H1 (cell line): ENCODE measurements around the gene RHBDF2. TPM values are rescaled to one million over a fixed set of nuclear protein-coding genes. Genes with fewer than 3 reads are reported as not detected.

Source experiments
- CTCF ChIA-PET: fragments of 300-600 bp; sonication (Branson Sonifier 250); formaldehyde crosslinking; loops from one replicate; lab custom pipeline; 2021; ENCODE audit not compliant: partially characterized antibody; lab: Charles Lee
- POLR2A ChIA-PET: fragments of 300-600 bp; sonication (Branson Sonifier 250); formaldehyde crosslinking; loops from one replicate; lab custom pipeline; 2021; ENCODE audit warnings: inconsistent platforms; ENCODE audit not compliant: partially characterized antibody; lab: Charles Lee
- DNase-seq, 2 experiments: peaks; one replicate each; pipeline versions ENCODE4 v3.0.0 to v3.0.0-alpha.2; 2010 to 2022; ENCODE audit warnings: low spot score in 2 of 2, low read depth in 1 of 2, mixed read lengths in 1 of 2
- FAIRE-seq: peaks from 2 replicates; lab custom pipeline; 2011; peaks lifted over from hg19 to GRCh38; lab: Jason Lieb, UNC
- H2AFZ ChIP-seq: 2 replicates; pipeline ENCODE4 v1.8.1; 2012; ENCODE audit warnings: low read length, inconsistent platforms
- H2AK5ac ChIP-seq: 2 replicates; pipeline ENCODE4 v1.6.1; 2013; ENCODE audit warnings: low read depth, low read length
- H2BK120ac ChIP-seq: replicated peaks from 2 replicates; pipeline ENCODE3; 2013; ENCODE audit warnings: low read depth, low read length, inconsistent platforms
- H2BK12ac ChIP-seq: 2 replicates; pipeline ENCODE4 v1.6.1; 2013; ENCODE audit warnings: low read depth, low read length
- H2BK15ac ChIP-seq: 2 replicates; pipeline ENCODE4 v1.6.1; 2013; ENCODE audit warnings: low read length
- H2BK20ac ChIP-seq: 2 replicates; pipeline ENCODE4 v1.6.1; 2013; ENCODE audit warnings: low read length
- H2BK5ac ChIP-seq: 2 replicates; pipeline ENCODE4 v1.6.1; 2013; ENCODE audit warnings: low read depth, low read length
- H3K14ac ChIP-seq: 2 replicates; pipeline ENCODE4 v1.6.1; 2013; ENCODE audit warnings: inconsistent platforms; ENCODE audit not compliant: insufficient read length
- H3K18ac ChIP-seq: 2 replicates; pipeline ENCODE4 v1.6.1; 2013; ENCODE audit warnings: low read length; ENCODE audit errors: extremely low read depth
- H3K23ac ChIP-seq: 2 replicates; pipeline ENCODE4 v1.6.1; 2013; ENCODE audit warnings: inconsistent platforms; ENCODE audit not compliant: insufficient read length
- H3K23me2 ChIP-seq: 2 replicates; pipeline ENCODE4 v1.6.1; 2013; ENCODE audit warnings: low read depth, low read length
- H3K27ac ChIP-seq: 2 replicates; pipeline ENCODE4 v1.6.1; 2011; ENCODE audit warnings: low read depth, low read length, inconsistent platforms
- H3K27me3 ChIP-seq, 4 experiments: replicated peaks in 1 of 4; 1 replicate in 1 of 4; 2 replicates in 3 of 4; pipeline versions ENCODE4 v1.6.1 to v1.8.1; 2011 to 2013; ENCODE audit warnings: low read length in 3 of 4, mild to moderate bottlenecking in 3 of 4, inconsistent platforms in 2 of 4, mixed read lengths in 2 of 4, moderate library complexity in 1 of 4; ENCODE audit not compliant: control insufficient read depth in 3 of 4, insufficient read depth in 3 of 4; ENCODE audit errors: extremely low read depth in 1 of 4
- H3K36me3 ChIP-seq, 4 experiments: 2 replicates each; pipeline versions ENCODE4 v1.6.1 to v1.8.1; 2011 to 2013; ENCODE audit warnings: mild to moderate bottlenecking in 4 of 4, low read length in 3 of 4, moderate library complexity in 2 of 4, control low read depth in 1 of 4, inconsistent platforms in 1 of 4; ENCODE audit not compliant: insufficient read depth in 4 of 4, control insufficient read depth in 2 of 4
- H3K4ac ChIP-seq: replicated peaks from 2 replicates; pipeline ENCODE3; 2013; ENCODE audit warnings: low read length, low read depth, mixed read lengths, inconsistent platforms; ENCODE audit not compliant: insufficient read length
- H3K4me1 ChIP-seq, 4 experiments: replicated peaks in 1 of 4; 1 replicate in 1 of 4; 2 replicates in 3 of 4; pipeline versions ENCODE4 v1.6.1 to v1.8.1; 2011 to 2013; ENCODE audit warnings: low read length in 3 of 4, inconsistent platforms in 2 of 4, mixed read lengths in 1 of 4; ENCODE audit not compliant: insufficient read depth in 4 of 4, control insufficient read depth in 3 of 4
- H3K4me2 ChIP-seq, 2 experiments: 2 replicates each; pipeline versions ENCODE4 v1.6.1 to v1.8.1; 2011 to 2013; ENCODE audit warnings: low read depth in 2 of 2, low read length in 2 of 2, control low read depth in 1 of 2, inconsistent platforms in 1 of 2, mild to moderate bottlenecking in 1 of 2; ENCODE audit not compliant: insufficient read depth in 1 of 2
- H3K4me3 ChIP-seq, 4 experiments: fragments of 200-600, 300-600 bp in 1 of 4; sonication (generic), shearing (Covaris generic), sonication (Bioruptor Twin) in 1 of 4; 2 replicates each; pipeline versions ENCODE4 v1.5.1 to v1.8.1; 2011 to 2016; ENCODE audit warnings: low read length in 4 of 4, low read depth in 3 of 4, control low read depth in 2 of 4, inconsistent platforms in 2 of 4, mild to moderate bottlenecking in 2 of 4, mixed read lengths in 1 of 4, moderate library complexity in 1 of 4; ENCODE audit not compliant: insufficient read depth in 2 of 4; ENCODE audit errors: extremely low read depth in 1 of 4
- H3K56ac ChIP-seq: replicated peaks from 2 replicates; pipeline ENCODE3; 2013; ENCODE audit warnings: low read depth, mild to moderate bottlenecking, mixed read lengths, low read length, inconsistent platforms; ENCODE audit not compliant: insufficient read length
- H3K79me1 ChIP-seq: 2 replicates; pipeline ENCODE4 v1.6.1; 2013; ENCODE audit warnings: low read depth, low read length, control low read depth
- H3K79me2 ChIP-seq, 2 experiments: 2 replicates each; pipeline versions ENCODE4 v1.6.1 to v1.8.1; 2012 to 2013; ENCODE audit warnings: low read length in 2 of 2, mild to moderate bottlenecking in 2 of 2, inconsistent platforms in 1 of 2; ENCODE audit not compliant: insufficient read depth in 2 of 2, control insufficient read depth in 1 of 2
- H3K9ac ChIP-seq, 4 experiments: replicated peaks in 1 of 4; 1 replicate in 1 of 4; 2 replicates in 3 of 4; pipeline versions ENCODE4 v1.6.1 to v1.8.1; 2011 to 2013; ENCODE audit warnings: low read depth in 3 of 4, low read length in 3 of 4, control low read depth in 2 of 4, mild to moderate bottlenecking in 2 of 4, moderate library complexity in 2 of 4, inconsistent platforms in 1 of 4; ENCODE audit errors: extremely low read depth in 1 of 4
- H3K9me3 ChIP-seq, 2 experiments: 2 replicates each; pipeline versions ENCODE4 v1.6.1 to v1.8.1; 2012 to 2013; ENCODE audit warnings: mild to moderate bottlenecking in 2 of 2, moderate library complexity in 2 of 2, control low read depth in 1 of 2, inconsistent platforms in 1 of 2, low read depth in 1 of 2, low read length in 1 of 2, mixed read lengths in 1 of 2; ENCODE audit not compliant: insufficient read depth in 2 of 2
- H4K20me1 ChIP-seq, 2 experiments: replicated peaks in 1 of 2; 2 replicates each; pipeline versions ENCODE3 to v1.8.1; 2011 to 2013; ENCODE audit warnings: inconsistent platforms in 2 of 2, low read length in 2 of 2, mild to moderate bottlenecking in 1 of 2; ENCODE audit not compliant: insufficient read depth in 2 of 2, control insufficient read depth in 1 of 2
- H4K5ac ChIP-seq: 2 replicates; pipeline ENCODE4 v1.6.1; 2013; ENCODE audit warnings: low read length, low read depth, mixed read lengths, inconsistent platforms; ENCODE audit not compliant: insufficient read length
- H4K8ac ChIP-seq: 2 replicates; pipeline ENCODE4 v1.8.0; 2013; ENCODE audit warnings: mild to moderate bottlenecking, moderate library complexity, low read length, inconsistent platforms; ENCODE audit not compliant: insufficient read depth; ENCODE audit errors: extremely low read depth
- H4K91ac ChIP-seq: replicated peaks from 2 replicates; pipeline ENCODE3; 2013; ENCODE audit warnings: low read length, mixed read lengths, inconsistent platforms; ENCODE audit not compliant: insufficient read length
- BACH1 ChIP-seq: IDR thresholded peaks from 2 replicates; pipeline ENCODE4 v1.6.1; 2012; ENCODE audit warnings: low read length, improper control_type of control experiment
- whole genome bisulfite sequencing, 2 experiments: shearing (Covaris generic) in 1 of 2; methylation state at CpG; one replicate each; pipeline versions ENCODE4 v1.1.6 to v1.1.7; 2013 to 2015; ENCODE audit warnings: low lambda C conversion rate in 2 of 2, mixed read lengths in 2 of 2, inconsistent platforms in 1 of 2, low coverage in 1 of 2, missing lambda C conversion rate in 1 of 2; ENCODE audit not compliant: insufficient replicate concordance in 2 of 2, insufficient coverage in 1 of 2, insufficient read length in 1 of 2; ENCODE audit errors: extremely low coverage in 1 of 2, missing lambda C conversion rate in 1 of 2; 5-methylcytosine and 5-hydroxymethylcytosine counted together
- polyA plus RNA-seq, 7 experiments: library from polyadenylated mRNA; depleted of rRNA in 3 of 7; stranded (reverse) in 5 of 7; unstranded in 2 of 7; fragments of >200 nt in 5 of 7; fragments of 200-250 nt in 2 of 7; gene quantifications; 1 replicate in 5 of 7; 2 replicates in 1 of 7; 4 replicates in 1 of 7; pipeline versions ENCODE4 v1.2.1 to v1.2.3, GENCODE V29; 2011 to 2013; ENCODE audit warnings: missing spikeins in 2 of 7, mixed read lengths in 2 of 7
- total RNA-seq: library from RNA; stranded (reverse); fragmentation: NEBNext Ultra II Directional; extraction: Animal tissue kit (Norgen Biotek cat#: 25700); gene quantifications from 2 replicates; pipeline ENCODE4 v1.2.1, GENCODE V29; 2021

The RHBDF2 gene
- total and polyA plus RNA-seq, 2 of the 8 experiments (the other 6 are each of a cell fraction or from before 2014, with no cell fraction given) = 21.2 to 25.9 TPM

DNA sequence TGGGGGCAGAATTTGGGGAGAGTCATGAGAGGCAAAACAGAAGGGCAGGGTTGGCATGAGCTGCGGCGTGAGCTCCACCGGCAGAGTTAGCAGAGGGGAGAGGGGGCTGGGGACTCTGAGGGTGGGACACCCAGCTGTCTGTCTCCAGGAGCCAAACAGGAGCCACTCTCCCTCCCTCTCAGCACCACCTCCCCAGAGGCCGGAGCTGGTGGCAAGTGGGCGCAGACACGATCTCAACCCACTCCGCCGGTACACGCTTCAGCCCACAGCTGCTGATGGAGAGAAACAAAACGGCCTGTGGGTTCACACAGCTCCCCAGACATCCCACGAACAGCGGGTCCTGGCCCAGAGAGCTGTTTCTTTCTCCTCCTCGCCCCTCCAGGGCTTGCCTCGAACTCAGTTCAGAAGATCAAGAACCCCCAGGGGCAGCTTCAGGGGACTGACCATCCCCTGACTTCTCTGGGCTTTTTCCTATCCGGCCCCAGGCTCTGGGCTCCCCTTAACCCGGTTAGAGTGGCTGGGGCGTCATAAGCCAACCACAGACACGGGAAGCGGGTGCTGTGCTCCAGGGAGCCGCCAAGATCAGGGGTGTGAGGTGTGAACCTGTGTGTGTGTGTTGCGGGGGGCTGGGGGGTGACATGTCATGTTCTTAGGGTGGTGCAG is 7.6 kb downstream of the RHBDF2 start:
- Histone ChIP-seq H3K79me2 (no peaks in the 10 kb centered on the region; a peak in 1 of 4 replicates), H4K20me1 (peaks cover 7 to 22% of the 10 kb centered on the region in 2 experiments), H3K23me2 (no peaks in the 10 kb centered on the region; the same call in 1 of the 2 replicates), H3K79me1 (peaks cover 9% of the 10 kb centered on the region), H3K4me1 (peaks cover 8 to 33% (median 25%) of the 10 kb centered on the region in 4 experiments), H2BK12ac (peak overlapping the region; percentile 17; the same call in 1 of the 2 replicates), H3K27me3 (no peaks in the 10 kb centered on the region), H2AK5ac (no peak overlapping the region), H3K4ac (no peak overlapping the region), H3K27ac (no peak overlapping the region), H2AFZ (no peak overlapping the region), H3K4me3 (no peak overlapping the region), H3K14ac (no peak overlapping the region), H4K5ac (no peak overlapping the region), H2BK5ac (0 out of 2 replicates have a peak overlapping the region, but pooled peaks have one; percentile 66), H3K56ac (no peak overlapping the region), H3K9me3 (no peaks in the 10 kb centered on the region), H3K9ac (no peak overlapping the region; a peak in 1 of 7 replicates), H3K23ac (no peak overlapping the region), H4K8ac (no peak overlapping the region), H2BK120ac (no peak overlapping the region), H3K36me3 (no peaks in the 10 kb centered on the region), H2BK15ac (0 out of 2 replicates have a peak overlapping the region, but pooled peaks have one; percentile 19), H4K91ac (peak overlapping the region; percentile 15), H2BK20ac (no peak overlapping the region), H3K18ac (no peak overlapping the region), H3K4me2 (peak overlapping the region in 1 of 2 experiments; percentile 41; a peak in 1 of 4 replicates)
- WGBS, 2 experiments = 94% methylated on average over 18 of the region's 21 CpGs; no CpG with 5 or more reads in 1 of the 2 experiments
- FAIRE-seq = no peak
- ChIA-PET CTCF (interaction anchor here (0.8 to 20.2 kb wide), 15 partner anchors 9 to 188 kb away, joined by 3 to 446 read pairs (median 4); partner anchors contain the start of gene AANAT), POLR2A (interaction anchor here (1.0 to 1.5 kb wide), 4 partner anchors 13 to 86 kb away, joined by 3 to 6 read pairs (median 3); no protein-coding TSS in a partner anchor)
- no peak for TF ChIP-seq BACH1
- DNase-seq = no peak
